Activated naive CD8-positive, alpha-beta T cell (primary cell): Measurements from ENCODE around the gene PGM5.
A peak's percentile ranks its signal among the peaks of the same experiment; 100 is the strongest.
"Not testable (repeated sequence)": the region's sequence is repeated elsewhere in the genome, so short reads cannot be mapped to it uniquely, and the experiment has no call there.

Experiments used
- H3K27ac Mint-ChIP-seq: one replicate; pipeline ENCODE4 v1.8.0; 2021; ENCODE audit warnings: mixed read lengths
- H3K27me3 Mint-ChIP-seq: one replicate; pipeline ENCODE4 v1.8.0; 2021; ENCODE audit warnings: mixed read lengths
- H3K36me3 Mint-ChIP-seq: one replicate; pipeline ENCODE4 v1.8.0; 2021; ENCODE audit warnings: mixed read lengths
- H3K4me1 Mint-ChIP-seq: one replicate; pipeline ENCODE4 v1.8.0; 2021; ENCODE audit warnings: low read depth, mixed read lengths
- H3K4me3 Mint-ChIP-seq: one replicate; pipeline ENCODE4 v1.8.0; 2021; ENCODE audit warnings: mild to moderate bottlenecking, mixed read lengths
- H3K9me3 Mint-ChIP-seq: one replicate; pipeline ENCODE4 v1.8.0; 2021; ENCODE audit warnings: low read depth, mixed read lengths

The PGM5 gene

DNA sequence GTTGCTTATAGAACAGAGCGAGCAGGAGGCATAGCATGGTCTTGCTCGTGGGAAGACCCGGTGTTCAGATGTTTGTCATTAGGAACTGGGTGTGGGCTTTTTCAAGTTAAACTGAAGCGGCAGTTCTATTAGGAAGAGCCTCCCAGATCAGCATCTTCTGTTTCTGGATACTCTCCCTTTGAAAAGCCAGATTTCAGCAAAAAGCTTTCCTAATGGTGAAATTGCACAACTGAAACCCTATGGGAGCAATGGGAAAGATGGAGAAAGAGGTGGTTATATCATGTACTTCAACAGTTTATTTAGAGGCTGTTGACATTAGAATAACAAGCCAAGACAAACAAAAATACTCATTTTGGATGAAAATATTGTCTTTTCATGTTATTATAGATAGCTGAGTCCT lies 12.4 kb upstream of the PGM5 start:
- H3K27me3 Mint-ChIP-seq, H3K4me1 Mint-ChIP-seq, H3K9me3 Mint-ChIP-seq, H3K36me3 Mint-ChIP-seq, H3K27ac Mint-ChIP-seq, H3K4me3 Mint-ChIP-seq: not testable (repeated sequence)

DNA sequence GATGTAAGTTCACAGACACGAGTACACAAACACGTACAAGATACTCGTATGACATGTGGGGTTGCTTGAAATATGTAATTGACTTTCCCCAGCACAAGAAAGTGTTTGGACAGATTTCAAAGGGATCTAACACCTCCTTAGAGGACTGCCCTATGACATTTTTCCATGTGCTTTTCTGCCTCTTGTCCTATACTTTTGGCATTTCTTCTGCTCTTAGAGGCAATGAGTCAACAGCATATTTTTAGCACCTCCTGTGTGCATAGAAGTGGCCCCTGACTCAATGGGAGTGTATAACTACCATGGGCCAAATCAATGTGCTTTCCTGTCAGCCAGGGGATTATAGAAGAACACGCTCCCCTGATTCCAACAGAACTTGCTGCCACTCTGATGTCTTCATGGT lies 4.7 kb upstream of the PGM5 start:
- not testable (repeated sequence) for H3K4me3 Mint-ChIP-seq, H3K27ac Mint-ChIP-seq, H3K9me3 Mint-ChIP-seq, H3K4me1 Mint-ChIP-seq, H3K36me3 Mint-ChIP-seq, H3K27me3 Mint-ChIP-seq

DNA sequence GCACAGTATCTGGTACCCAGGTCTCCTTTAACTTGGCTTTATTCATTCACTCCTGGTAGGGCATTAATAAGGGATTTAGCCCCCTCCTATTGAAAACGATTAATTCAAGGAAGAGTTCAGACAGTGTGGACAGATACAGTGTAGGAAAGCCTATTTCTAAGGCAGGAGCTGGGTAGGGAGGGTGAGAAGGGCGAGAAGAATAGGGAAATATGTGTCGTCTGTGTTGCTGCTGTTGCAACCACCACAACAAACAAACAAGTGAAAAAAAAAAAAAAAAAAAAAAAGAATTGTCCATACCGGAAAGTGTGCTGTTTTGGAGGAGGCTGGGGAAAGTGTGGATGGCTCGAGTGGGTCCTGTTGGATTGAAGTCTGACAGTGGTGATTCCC lies 425 bp upstream of the PGM5 start:
- not testable (repeated sequence) for H3K9me3 Mint-ChIP-seq, H3K36me3 Mint-ChIP-seq, H3K27ac Mint-ChIP-seq, H3K4me1 Mint-ChIP-seq, H3K27me3 Mint-ChIP-seq
- peak overlapping the region; percentile 78 for H3K4me3 Mint-ChIP-seq

DNA sequence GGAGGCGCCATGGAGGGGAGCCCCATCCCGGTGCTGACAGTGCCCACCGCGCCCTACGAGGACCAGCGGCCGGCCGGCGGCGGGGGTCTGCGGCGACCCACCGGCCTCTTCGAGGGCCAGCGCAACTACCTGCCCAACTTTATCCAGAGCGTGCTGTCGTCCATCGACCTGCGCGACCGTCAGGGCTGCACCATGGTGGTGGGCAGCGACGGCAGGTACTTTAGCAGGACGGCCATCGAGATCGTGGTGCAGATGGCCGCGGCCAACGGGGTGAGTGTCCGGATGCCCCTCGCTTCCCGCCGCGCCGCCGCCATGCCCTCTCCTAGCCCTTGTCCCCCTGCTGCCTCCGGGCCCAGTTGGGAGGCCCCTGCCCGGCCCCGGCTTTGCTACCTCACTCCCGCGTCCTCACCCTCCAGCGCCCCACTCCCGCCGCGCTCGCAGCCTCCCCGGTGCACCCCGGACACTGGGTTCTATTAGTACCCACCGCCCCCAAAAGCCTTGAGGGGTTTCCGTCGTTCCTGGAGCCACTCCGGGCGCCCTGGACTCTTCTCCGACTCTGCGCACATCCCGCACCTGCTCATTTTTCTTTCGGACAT lies 806 bp downstream of the PGM5 start:
- not testable (repeated sequence) for H3K27ac Mint-ChIP-seq, H3K4me1 Mint-ChIP-seq, H3K36me3 Mint-ChIP-seq, H3K27me3 Mint-ChIP-seq, H3K9me3 Mint-ChIP-seq
- peak overlapping the region; percentile 67 for H3K4me3 Mint-ChIP-seq

DNA sequence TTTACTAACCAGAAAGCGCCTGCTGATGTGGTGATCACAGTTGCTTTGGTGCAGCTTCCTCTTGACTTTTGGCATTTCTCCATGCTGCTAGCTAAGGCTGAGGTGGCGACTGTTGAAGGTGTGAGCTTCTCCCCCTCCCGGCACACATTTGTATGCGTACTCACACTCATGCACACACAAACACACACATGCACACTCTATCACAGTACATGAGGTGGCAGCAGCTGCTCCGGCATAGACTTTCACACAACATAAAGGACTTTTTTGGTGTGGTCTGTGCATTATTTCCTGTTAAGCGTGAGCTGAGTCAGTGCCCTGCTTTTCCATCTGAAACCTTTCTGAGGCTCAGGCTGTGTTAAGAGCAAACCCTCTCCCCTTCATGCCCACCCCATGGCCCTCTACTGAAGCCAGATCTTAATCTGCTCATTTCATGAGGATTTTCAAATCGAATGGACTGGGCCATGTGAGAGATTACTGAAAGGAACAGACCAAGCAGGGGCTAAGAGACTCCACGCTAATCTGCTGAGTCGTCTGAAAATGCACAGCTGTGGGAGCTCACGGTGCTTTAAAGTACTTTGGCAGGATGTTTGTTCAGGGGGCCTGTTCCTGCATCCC lies 10.6 kb downstream of the PGM5 start:
- not testable (repeated sequence) for H3K9me3 Mint-ChIP-seq, H3K27ac Mint-ChIP-seq, H3K36me3 Mint-ChIP-seq, H3K27me3 Mint-ChIP-seq, H3K4me1 Mint-ChIP-seq
- peak overlapping the region; percentile 22 for H3K4me3 Mint-ChIP-seq

DNA sequence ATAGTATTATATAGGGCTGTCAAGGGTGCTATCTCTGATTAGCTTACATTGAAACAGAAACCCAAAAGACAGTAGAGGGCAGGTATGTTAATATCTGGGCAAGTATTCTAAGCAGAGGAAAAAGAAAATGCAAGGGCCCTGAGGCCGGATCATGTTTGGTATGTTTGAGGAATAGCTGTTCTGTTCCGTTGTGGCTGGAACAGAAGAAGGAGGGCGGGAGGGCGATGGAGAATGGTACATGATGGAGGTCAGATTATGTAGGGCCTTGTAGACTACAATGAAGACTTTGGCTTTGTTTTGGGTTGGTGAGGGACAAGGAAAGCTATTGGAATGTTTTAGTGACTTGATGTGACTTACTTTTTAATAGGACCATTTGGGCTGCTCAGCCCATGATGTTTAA lies 19.4 kb downstream of the PGM5 start:
- not testable (repeated sequence) for H3K27me3 Mint-ChIP-seq, H3K4me3 Mint-ChIP-seq, H3K4me1 Mint-ChIP-seq

GRCh38 chr9:68377723-68378122 lies 21.3 kb downstream of the PGM5 start:
- H3K36me3 Mint-ChIP-seq, H3K27ac Mint-ChIP-seq, H3K4me1 Mint-ChIP-seq, H3K9me3 Mint-ChIP-seq, H3K27me3 Mint-ChIP-seq, H3K4me3 Mint-ChIP-seq: not testable (repeated sequence)

More for the DNA sequence above, 19.4 kb downstream of the PGM5 start:
- H3K9me3 Mint-ChIP-seq, H3K36me3 Mint-ChIP-seq, H3K27ac Mint-ChIP-seq: not testable (repeated sequence)

DNA sequence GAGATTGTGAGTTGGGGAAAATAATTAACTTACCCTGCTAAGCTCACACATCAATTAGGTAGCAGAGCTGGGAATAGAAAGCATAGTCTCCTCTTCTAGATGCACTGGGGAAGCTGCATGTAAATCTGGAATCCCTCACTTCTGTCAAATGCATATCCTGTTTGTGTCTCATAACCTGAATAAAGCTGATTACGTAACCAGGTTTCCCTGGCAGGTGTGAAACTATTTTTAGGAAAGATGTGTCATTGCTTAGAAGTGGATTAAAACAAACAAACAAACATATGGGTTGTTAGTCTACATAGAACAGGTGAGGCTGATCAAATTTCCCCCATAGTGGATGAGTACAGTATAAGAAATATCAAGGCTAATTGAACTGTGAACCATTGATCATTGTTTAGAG lies 27.5 kb downstream of the PGM5 start:
- not testable (repeated sequence) for H3K4me3 Mint-ChIP-seq, H3K36me3 Mint-ChIP-seq, H3K27me3 Mint-ChIP-seq, H3K4me1 Mint-ChIP-seq, H3K9me3 Mint-ChIP-seq, H3K27ac Mint-ChIP-seq

DNA sequence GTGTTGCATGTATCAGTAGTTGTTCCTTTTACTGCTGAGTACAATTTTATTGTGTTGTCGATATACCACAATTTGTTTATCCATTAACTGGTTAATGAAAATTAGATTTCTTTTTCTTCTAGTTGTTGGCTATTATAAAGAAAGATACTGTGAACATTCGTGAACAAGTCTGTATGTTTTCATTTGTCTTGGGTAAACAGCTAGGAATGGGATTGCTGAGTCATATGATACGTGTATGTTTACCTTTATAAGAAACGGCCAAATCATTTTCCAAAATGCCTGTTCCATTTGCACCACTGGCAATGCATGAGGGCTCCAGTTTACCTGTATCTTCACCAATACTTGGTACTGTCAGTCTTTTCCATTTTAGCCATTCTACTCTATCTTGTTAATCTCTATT lies 33.1 kb downstream of the PGM5 start:
- not testable (repeated sequence) for H3K4me1 Mint-ChIP-seq, H3K9me3 Mint-ChIP-seq, H3K36me3 Mint-ChIP-seq, H3K4me3 Mint-ChIP-seq, H3K27ac Mint-ChIP-seq, H3K27me3 Mint-ChIP-seq

GRCh38 chr9:68390737-68391136 lies 34.3 kb downstream of the PGM5 start:
- not testable (repeated sequence) for H3K27me3 Mint-ChIP-seq, H3K27ac Mint-ChIP-seq, H3K9me3 Mint-ChIP-seq, H3K4me3 Mint-ChIP-seq, H3K36me3 Mint-ChIP-seq, H3K4me1 Mint-ChIP-seq

GRCh38 chr9:68396411-68397094 lies 40.1 kb downstream of the PGM5 start:
- H3K4me3 Mint-ChIP-seq, H3K4me1 Mint-ChIP-seq, H3K9me3 Mint-ChIP-seq, H3K27me3 Mint-ChIP-seq, H3K27ac Mint-ChIP-seq, H3K36me3 Mint-ChIP-seq: not testable (repeated sequence)

DNA sequence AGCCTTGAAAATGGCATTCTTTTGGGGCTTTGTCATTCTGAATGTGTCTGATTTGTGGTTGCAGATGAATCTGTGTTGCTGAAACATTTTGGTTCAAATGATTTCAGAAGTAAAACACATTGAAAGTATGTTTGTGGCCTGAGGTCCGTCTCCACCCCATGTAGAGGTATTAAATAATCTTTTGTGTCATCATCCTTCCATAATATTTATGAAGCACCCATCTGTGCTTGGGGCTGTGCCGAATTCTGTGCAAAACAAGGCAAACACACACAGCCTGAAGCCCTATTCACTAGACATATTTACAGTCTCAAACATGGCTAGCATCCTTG lies 40.6 kb downstream of the PGM5 start:
- H3K36me3 Mint-ChIP-seq, H3K4me3 Mint-ChIP-seq, H3K27ac Mint-ChIP-seq, H3K9me3 Mint-ChIP-seq, H3K27me3 Mint-ChIP-seq, H3K4me1 Mint-ChIP-seq: not testable (repeated sequence)

DNA sequence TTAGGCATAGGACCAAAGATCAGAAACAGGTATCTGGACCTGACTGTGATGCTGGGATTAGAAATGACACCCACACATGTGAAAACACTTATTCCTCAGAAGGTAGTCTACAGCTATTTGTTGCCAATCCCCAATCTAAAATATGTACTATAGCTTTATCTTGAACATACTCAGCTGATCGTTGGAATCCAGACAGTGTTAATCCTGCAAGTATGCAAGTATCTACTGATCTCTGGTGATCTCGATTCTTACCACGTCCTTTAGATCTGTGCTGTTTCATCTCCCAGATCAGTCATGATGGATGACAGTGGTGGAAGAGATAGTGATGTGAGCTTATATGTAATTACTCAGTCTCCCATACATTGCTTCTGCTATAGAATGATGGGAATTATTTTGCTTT lies 41.4 kb downstream of the PGM5 start:
- H3K27me3 Mint-ChIP-seq, H3K9me3 Mint-ChIP-seq, H3K4me1 Mint-ChIP-seq, H3K27ac Mint-ChIP-seq, H3K36me3 Mint-ChIP-seq, H3K4me3 Mint-ChIP-seq: not testable (repeated sequence)

DNA sequence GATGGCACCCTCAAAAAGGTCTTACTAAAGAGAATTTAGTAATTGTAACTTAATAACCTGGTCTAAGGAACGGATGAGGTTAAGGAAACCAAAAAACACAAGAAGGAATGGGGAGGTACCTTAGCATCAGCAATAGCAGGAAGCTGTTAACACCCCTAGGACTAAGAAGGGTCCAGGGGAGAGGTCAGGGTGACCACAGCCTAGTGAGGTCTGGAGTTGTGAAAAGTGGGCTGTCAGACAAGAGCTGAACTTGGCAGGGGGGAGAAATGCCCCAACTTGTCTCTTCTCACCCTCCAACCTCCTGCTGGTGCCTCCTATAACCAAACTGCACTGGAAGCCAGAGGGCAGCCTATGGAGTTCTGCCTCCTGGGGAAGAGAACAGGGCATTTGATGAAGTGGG lies 41.9 kb downstream of the PGM5 start:
- not testable (repeated sequence) for H3K36me3 Mint-ChIP-seq, H3K9me3 Mint-ChIP-seq, H3K27ac Mint-ChIP-seq, H3K27me3 Mint-ChIP-seq, H3K4me3 Mint-ChIP-seq, H3K4me1 Mint-ChIP-seq

GRCh38 chr9:68404421-68405185 lies 48.2 kb downstream of the PGM5 start:
- not testable (repeated sequence) for H3K27me3 Mint-ChIP-seq, H3K4me1 Mint-ChIP-seq, H3K4me3 Mint-ChIP-seq, H3K9me3 Mint-ChIP-seq, H3K27ac Mint-ChIP-seq, H3K36me3 Mint-ChIP-seq

DNA sequence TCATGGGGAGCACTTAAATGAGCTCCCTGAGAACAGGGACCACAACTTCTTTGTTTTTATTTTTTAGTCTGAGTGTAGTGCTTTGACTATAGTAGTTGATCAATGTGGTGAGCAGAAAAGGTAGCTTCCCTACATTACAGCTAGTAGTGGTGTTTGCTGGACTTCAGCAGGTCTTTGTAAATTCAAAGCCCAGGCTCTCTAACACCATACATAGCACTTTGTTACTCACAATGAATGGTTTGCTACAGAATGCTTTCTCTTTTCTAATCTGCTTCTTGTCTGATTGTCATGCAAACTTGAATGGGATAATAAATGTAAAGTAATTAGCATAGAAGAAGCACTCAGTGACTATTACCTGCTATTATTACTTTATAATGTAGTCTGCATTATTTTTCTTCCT lies 55.5 kb downstream of the PGM5 start:
- H3K4me1 Mint-ChIP-seq, H3K4me3 Mint-ChIP-seq, H3K9me3 Mint-ChIP-seq, H3K36me3 Mint-ChIP-seq, H3K27ac Mint-ChIP-seq, H3K27me3 Mint-ChIP-seq: not testable (repeated sequence)
